RPMI7951 (cell line): Measurements from ENCODE around the gene NELL2. TPM values are rescaled to one million over a fixed set of nuclear protein-coding genes. Genes with fewer than 3 reads are reported as not detected.
"Not testable (repeated sequence)": the region's sequence is repeated elsewhere in the genome, so short reads cannot be mapped to it uniquely, and the experiment has no call there.

Source experiments
- DNase-seq: peaks from one replicate; pipeline ENCODE4 v3.0.0-alpha.2; 2012; ENCODE audit warnings: low read depth
- total RNA-seq: library from RNA; depleted of rRNA; stranded (reverse); fragments of >200 nt; shearing (Covaris generic); gene quantifications from 2 replicates; pipeline ENCODE4 v1.2.3, GENCODE V29; 2014

Gene NELL2
- total RNA-seq, 1 experiment from 2014 or later = under 0.01 TPM

- no peak for DNase-seq
Measured at GRCh38 chr12:44779766-44780165, 96.3 kb downstream of the NELL2 start.

- no peak for DNase-seq
Measured at GRCh38 chr12:44778863-44779262, 97.3 kb downstream of the NELL2 start.

- no peak for DNase-seq
Measured at GRCh38 chr12:44777044-44777443, 99.1 kb downstream of the NELL2 start.

GRCh38 chr12:44775901-44776300 is 100.2 kb downstream of the NELL2 start:
- no peak for DNase-seq

GRCh38 chr12:44774815-44775411 is 101.2 kb downstream of the NELL2 start:
- DNase-seq = no peak

GRCh38 chr12:44771485-44772021 is 104.6 kb downstream of the NELL2 start:
- no peak for DNase-seq

GRCh38 chr12:44765796-44766195 is 110.3 kb downstream of the NELL2 start:
- DNase-seq = no peak

- no peak for DNase-seq
Measured at GRCh38 chr12:44763021-44763420, 113.1 kb downstream of the NELL2 start.

GRCh38 chr12:44759289-44759688 is 116.8 kb downstream of the NELL2 start:
- DNase-seq = no peak

- no peak for DNase-seq
Measured at GRCh38 chr12:44750468-44750867, 125.6 kb downstream of the NELL2 start.

GRCh38 chr12:44749566-44749965 is 126.5 kb downstream of the NELL2 start:
- no peak for DNase-seq

- DNase-seq = no peak
Measured at GRCh38 chr12:44748950-44749468, 127.1 kb downstream of the NELL2 start.

- DNase-seq = not testable (repeated sequence)
Measured at GRCh38 chr12:44741292-44741980, 134.7 kb downstream of the NELL2 start.

GRCh38 chr12:44738051-44738450 is 138.1 kb downstream of the NELL2 start:
- DNase-seq = no peak

- DNase-seq = no peak
Measured at GRCh38 chr12:44728566-44728965, 147.5 kb downstream of the NELL2 start.

- no peak for DNase-seq
Measured at GRCh38 chr12:44720265-44720664, 155.8 kb downstream of the NELL2 start.

GRCh38 chr12:44717612-44718011 is 158.5 kb downstream of the NELL2 start:
- no peak for DNase-seq

- DNase-seq = no peak
Measured at GRCh38 chr12:44716711-44717110, 159.4 kb downstream of the NELL2 start.

- no peak for DNase-seq
Measured at GRCh38 chr12:44711736-44712135, 164.4 kb downstream of the NELL2 start.

GRCh38 chr12:44709166-44709565 is 166.9 kb downstream of the NELL2 start:
- no peak for DNase-seq

GRCh38 chr12:44708218-44708617 is 167.9 kb downstream of the NELL2 start:
- DNase-seq = no peak

GRCh38 chr12:44703182-44703910 is 172.8 kb downstream of the NELL2 start:
- DNase-seq = no peak
